ENCODE measurements around the gene C1orf216. TPM values are rescaled to one million over a fixed set of nuclear protein-coding genes. Genes with fewer than 3 reads are reported as not detected.
"Not testable (repeated sequence)": the region's sequence is repeated elsewhere in the genome, so short reads cannot be mapped to it uniquely, and the experiment has no call there.

The C1orf216 gene
- total RNA-seq, 1 experiment from 2014 or later, result 13.5 TPM

DNA sequence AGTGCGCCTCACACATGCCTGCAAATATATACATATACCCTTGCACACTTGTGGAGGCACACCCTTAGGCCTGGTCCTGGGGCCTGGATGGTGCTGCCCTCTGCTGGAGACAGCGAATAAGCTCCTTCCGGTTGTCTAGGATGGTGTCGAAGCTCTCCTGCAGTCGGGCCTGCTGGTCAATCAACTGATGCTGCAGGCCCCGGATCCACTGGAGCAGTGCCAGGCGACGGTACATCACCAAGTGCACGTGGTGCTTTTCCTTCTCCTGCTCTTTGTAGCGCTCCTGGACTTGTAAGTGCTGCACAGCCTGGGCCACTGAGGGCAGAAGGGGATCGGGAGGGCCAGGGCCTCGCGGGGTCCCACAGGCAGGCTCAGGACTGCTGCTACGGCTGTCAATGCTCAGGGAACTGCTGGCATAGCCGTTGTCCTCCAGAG is 3.1 kb downstream of the C1orf216 start:
- no peaks in the 10 kb centered on the region for H3K27me3 ChIP-seq (ENCODE audit: control insufficient read depth, insufficient read depth, low read length)
- DNase-seq, result peak; percentile 90
- no peak overlapping the region for H3K4me3 ChIP-seq (ENCODE audit: insufficient read depth, low read depth, low read length)
- peaks cover 6% of the 10 kb centered on the region for H3K36me3 ChIP-seq (replicated peaks; ENCODE audit: control insufficient read depth, insufficient read depth, low read length)

DNA sequence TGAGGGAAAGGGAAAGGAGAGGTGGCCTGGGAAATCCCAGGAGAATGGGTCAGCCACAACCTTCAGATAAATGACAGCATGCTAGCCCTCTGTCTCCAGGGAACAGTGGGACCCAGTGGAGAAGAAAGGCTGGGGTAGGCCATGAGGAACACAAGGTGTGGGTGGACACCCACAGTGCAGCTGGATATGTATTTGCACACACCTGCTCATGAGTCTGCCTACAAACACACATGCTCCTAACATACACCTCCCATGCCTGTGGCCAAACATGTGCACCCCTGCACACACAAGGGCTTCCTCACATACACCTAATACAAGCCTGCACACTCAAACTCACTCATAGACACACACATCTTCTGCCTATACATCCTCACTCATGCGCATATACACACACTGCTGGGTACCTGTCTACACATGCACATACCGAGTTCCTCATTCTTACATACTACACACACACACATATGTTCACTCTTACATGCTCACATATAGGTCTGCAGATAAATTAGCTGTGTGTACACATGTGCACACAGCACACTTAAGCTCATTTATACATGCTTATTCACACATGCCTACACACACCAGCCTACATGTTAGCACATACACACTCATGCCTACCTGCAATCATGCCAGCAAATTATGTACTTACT is 3.6 kb downstream of the C1orf216 start:
- Histone ChIP-seq H3K27me3 (ENCODE audit: control insufficient read depth, insufficient read depth, low read length) (no peaks in the 10 kb centered on the region), H3K4me3 (ENCODE audit: insufficient read depth, low read depth, low read length) (no peak overlapping the region), H3K36me3 (replicated peaks; ENCODE audit: control insufficient read depth, insufficient read depth, low read length) (peaks cover 6% of the 10 kb centered on the region)
- no peak for DNase-seq

DNA sequence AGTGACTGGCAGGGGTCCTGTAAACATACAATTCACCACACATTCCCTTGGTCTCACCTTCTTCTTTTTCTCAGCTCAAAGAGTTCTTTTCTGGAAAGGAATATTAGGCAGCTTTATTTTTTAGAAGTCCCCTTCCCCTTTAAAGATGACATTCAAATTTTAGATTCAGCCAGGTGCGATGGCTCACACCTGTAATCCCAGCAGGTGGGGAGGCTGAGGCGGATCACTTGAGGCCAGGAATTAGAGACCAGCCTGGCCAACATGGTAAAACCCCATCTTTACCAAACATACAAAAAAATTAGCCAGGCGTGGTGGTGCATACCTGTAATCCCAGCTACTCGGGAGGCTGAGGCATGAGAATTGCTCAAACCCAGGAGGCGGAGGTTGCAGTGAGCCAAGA is 7.6 kb downstream of the C1orf216 start:
- H3K27me3 ChIP-seq (ENCODE audit: control insufficient read depth, insufficient read depth, low read length); DNase-seq; H3K36me3 ChIP-seq (replicated peaks; ENCODE audit: control insufficient read depth, insufficient read depth, low read length); H3K4me3 ChIP-seq (ENCODE audit: insufficient read depth, low read depth, low read length): not testable (repeated sequence)

DNA sequence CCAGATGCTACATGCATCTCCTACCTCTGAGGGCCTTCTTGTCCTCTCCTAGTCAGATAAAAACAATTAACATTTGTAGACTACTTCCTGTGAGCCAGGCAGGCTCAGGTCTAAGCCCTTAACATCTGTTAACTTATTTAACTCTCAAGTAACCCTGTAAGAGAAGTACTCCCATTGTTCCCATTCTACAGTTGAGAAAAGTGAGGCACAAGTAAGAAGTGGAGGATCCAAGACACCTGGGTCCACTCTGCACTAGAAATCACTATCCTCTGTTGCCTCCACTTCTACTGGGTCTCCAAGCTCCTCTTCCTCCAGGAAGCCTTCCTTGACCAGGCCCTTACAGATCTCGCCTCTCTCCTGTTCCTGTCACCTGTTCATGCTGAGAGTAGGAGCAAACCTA is 9.7 kb downstream of the C1orf216 start:
- no peaks in the 10 kb centered on the region for H3K36me3 ChIP-seq (replicated peaks; ENCODE audit: control insufficient read depth, insufficient read depth, low read length)
- H3K27me3 ChIP-seq (ENCODE audit: control insufficient read depth, insufficient read depth, low read length), result peaks cover 9% of the 10 kb centered on the region
- H3K4me3 ChIP-seq (ENCODE audit: insufficient read depth, low read depth, low read length), result no peak overlapping the region
- DNase-seq, result no peak

DNA sequence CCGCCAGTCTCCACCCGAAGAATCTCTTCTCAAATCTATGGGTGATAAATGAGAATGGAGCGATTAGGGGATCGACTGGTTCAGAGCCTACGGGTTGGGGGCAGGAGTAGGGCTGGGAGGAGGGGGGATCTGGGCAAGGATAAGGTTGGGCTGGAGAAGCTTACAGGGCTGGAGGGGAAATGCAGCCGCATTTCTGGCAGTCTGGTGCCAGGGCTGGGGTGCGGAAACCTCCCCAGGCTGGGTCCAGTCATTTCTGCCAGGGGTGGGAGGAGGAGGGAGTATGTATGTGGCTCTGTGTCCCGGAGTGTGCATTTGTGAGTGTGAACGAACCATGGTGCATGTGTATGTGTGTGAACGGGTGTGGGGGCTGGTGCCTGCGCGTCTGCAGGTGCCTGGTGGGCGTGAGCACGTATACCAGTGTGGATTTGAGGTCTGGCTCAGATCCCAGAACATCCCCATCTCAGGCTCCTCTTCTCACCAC is 10.2 kb downstream of the C1orf216 start:
- Histone ChIP-seq H3K36me3 (replicated peaks; ENCODE audit: control insufficient read depth, insufficient read depth, low read length) (no peaks in the 10 kb centered on the region), H3K27me3 (ENCODE audit: control insufficient read depth, insufficient read depth, low read length) (peaks cover 9% of the 10 kb centered on the region), H3K4me3 (ENCODE audit: insufficient read depth, low read depth, low read length) (peak overlapping the region; percentile 73)
- peak; percentile 82 for DNase-seq

DNA sequence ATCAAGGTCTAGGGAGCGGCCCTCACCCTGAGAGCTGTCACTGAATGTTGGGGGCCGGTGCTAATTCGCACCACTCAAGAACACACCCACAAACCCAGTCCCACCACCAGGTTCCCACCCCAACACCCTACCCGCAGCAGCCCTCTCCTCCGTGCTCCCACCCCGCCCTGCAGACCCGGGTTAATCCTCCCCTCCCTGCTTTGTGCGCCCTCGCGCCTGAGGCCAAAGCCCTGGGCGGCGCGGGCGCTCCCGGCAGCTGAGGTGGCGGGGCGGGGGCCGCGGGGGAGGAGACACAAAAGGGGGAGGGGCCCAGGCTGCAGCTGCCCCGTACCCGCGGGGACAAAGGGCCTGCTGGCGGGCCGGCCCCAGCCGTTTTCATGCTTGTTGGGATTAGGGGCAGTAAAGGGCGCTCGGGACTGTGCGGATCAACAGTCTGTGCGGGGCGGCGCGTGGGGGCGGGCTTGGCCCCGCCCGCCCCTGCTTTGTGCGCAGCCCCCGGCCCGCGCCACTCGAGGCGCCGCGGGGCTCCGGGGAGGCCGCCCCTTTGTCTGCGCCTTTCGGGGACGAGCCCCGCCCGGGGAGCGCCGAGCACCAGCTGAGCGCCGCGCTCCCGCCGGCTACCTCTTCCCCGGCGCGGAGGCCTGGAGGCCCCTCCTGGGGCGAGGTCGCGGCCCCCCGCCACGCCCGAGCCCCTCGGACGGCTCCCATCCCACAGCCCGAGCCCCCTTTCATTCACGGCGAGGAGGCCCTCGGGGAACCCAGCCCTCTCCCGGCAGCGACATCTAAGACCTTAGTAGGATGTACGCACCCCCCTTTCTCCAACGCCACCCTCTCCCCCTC is 10.9 kb downstream of the C1orf216 start:
- peak; percentile 97 for DNase-seq
- H3K36me3 ChIP-seq (replicated peaks; ENCODE audit: control insufficient read depth, insufficient read depth, low read length), result no peaks in the 10 kb centered on the region

DNA sequence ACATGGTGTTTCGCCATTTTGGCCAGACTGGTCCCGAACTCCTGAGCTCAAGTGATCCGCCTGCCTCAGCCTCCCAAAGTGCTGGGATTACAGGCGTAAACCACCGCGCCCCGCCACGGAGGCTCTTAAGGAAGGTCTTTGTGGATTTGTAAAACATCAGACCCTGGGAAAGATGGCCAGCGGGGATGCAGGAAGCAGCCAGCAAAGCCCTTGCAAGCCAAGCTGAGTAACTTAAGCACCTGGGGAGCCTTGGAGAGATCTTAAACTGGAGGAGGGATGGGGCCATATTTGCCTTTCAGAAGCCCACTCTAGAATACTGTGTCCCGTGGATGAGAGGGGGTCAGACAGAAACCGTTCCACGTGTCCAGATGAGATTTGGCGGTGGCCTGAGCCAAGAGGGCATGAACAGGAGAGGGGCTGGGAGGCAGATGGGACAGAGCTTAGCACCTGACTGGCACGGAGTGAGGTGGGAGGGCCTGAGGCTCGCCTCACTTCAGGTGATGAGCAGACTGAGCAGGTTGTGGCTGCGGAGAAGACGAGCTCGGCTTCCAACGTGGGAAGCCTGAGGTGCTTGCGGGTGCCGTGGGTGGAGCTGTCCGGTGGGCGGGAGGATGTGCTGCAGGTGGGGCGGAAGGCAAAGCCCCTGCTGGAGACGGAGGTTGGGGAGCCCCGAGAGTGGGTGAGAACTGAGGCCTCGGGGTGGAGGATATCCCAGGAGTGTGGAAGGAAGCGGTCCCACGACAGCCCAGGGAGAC is 11.7 kb downstream of the C1orf216 start:
- peak; percentile 70 for DNase-seq
- Histone ChIP-seq H3K4me3 (ENCODE audit: insufficient read depth, low read depth, low read length) (peak overlapping the region; percentile 73), H3K27me3 (ENCODE audit: control insufficient read depth, insufficient read depth, low read length) (peaks cover 9% of the 10 kb centered on the region), H3K36me3 (replicated peaks; ENCODE audit: control insufficient read depth, insufficient read depth, low read length) (no peaks in the 10 kb centered on the region)

More for the DNA sequence above, 10.9 kb downstream of the C1orf216 start:
- peak overlapping the region; percentile 73 for H3K4me3 ChIP-seq (ENCODE audit: insufficient read depth, low read depth, low read length)
- H3K27me3 ChIP-seq (ENCODE audit: control insufficient read depth, insufficient read depth, low read length), result peaks cover 9% of the 10 kb centered on the region

DNA sequence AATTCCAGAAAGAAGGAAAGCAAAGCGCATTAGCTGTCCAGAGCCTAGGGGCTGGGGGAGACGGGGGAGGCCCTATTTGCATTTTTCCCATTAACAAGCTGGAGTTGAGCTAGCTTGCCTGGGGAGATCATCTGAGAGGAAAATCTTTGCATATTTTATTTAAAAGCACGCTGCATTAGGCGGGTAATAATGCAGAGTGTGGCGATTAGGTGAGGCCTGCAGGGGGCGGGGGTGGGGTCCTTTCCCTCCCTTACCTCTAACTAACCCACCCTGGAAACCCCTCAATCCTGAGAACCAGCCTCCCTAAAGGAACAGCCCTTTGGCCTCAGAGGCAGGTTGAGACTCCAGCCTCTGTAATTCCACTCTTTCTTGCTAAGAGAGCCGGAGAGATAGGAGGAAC is 16.2 kb downstream of the C1orf216 start:
- Histone ChIP-seq H3K36me3 (replicated peaks; ENCODE audit: control insufficient read depth, insufficient read depth, low read length) (no peaks in the 10 kb centered on the region), H3K4me3 (ENCODE audit: insufficient read depth, low read depth, low read length) (peak overlapping the region; percentile 11; the same call in 1 of the 2 replicates), H3K27me3 (ENCODE audit: control insufficient read depth, insufficient read depth, low read length) (peaks cover 4% of the 10 kb centered on the region)
- DNase-seq, result peak; percentile 69

DNA sequence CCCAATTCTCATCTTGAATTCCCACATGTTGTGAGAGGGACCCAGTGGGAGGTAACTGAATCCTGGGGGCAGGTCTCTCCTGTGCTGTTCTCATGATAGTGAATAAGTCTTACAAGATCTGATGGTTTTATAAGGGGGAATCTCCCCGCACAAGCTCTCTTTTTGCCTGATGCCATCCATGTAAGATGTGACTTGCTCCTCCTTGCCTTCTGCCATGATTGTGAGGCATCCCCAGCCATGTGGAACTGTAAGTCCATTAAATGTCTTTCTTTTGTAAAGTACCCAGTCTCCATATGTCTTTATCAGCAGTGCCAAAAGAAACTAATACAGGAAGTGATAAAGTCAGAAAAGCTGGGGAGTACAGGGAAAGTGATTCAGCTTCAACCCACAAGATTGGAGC is 19.5 kb downstream of the C1orf216 start:
- DNase-seq; H3K4me3 ChIP-seq (ENCODE audit: insufficient read depth, low read depth, low read length); H3K36me3 ChIP-seq (replicated peaks; ENCODE audit: control insufficient read depth, insufficient read depth, low read length); H3K27me3 ChIP-seq (ENCODE audit: control insufficient read depth, insufficient read depth, low read length): not testable (repeated sequence)

DNA sequence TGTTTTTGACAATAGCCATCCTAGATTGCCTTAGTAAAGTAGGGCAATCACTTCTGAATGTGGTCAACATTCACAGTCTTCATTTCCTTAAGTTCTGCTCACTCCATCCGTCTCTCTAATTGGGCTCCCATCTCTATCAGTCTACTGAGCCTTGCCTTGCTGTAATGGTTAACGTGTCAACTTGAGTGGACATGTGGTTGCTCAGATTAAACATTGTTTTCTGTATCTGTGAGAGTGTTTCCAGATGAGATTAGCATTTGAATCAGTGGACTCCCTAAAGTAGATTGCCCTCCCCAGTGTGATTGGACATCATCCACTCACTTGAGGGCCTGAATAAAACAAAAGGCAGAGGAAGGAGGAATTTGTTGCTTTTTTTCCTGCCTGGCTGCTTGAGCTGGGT is 26.4 kb downstream of the C1orf216 start:
- peaks cover 1% of the 10 kb centered on the region; the same call in 1 of the 2 replicates for H3K27me3 ChIP-seq (ENCODE audit: control insufficient read depth, insufficient read depth, low read length)
- H3K4me3 ChIP-seq (ENCODE audit: insufficient read depth, low read depth, low read length), result no peak overlapping the region
- DNase-seq, result no peak
- H3K36me3 ChIP-seq (replicated peaks; ENCODE audit: control insufficient read depth, insufficient read depth, low read length), result no peaks in the 10 kb centered on the region

DNA sequence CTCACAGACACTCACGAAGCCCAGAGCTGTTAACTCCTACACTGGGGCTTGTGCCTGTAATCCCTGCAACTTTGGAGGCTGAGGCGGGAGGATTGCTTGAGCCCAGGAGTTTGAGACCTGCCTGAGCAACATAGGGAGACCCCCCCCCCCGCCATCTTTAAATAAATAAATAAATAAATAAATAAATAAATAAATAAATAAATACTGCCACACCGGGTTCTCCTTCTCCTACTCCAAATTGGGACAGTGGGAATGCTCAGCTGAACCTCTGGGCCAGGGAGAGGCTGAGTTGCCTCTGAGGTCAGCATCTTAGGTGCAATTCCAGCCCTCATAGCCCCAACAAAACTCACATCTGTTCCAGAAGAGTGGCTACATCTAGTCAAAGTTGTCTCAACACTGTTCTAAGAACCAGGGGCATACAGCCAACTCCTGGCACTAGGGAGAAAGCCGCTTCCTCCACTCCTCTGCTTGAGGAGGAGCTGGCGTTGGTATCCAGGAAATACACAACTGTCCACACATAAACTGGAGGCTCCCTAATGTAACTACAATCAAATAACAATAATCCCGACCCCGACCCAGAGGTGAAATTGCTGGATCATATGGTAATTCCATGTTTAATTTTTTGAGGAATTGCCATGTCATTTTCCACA is 27.0 kb downstream of the C1orf216 start:
- H3K27me3 ChIP-seq (ENCODE audit: control insufficient read depth, insufficient read depth, low read length), result peaks cover 1% of the 10 kb centered on the region; the same call in 1 of the 2 replicates
- no peaks in the 10 kb centered on the region for H3K36me3 ChIP-seq (replicated peaks; ENCODE audit: control insufficient read depth, insufficient read depth, low read length)
- DNase-seq, result no peak
- no peak overlapping the region for H3K4me3 ChIP-seq (ENCODE audit: insufficient read depth, low read depth, low read length)

DNA sequence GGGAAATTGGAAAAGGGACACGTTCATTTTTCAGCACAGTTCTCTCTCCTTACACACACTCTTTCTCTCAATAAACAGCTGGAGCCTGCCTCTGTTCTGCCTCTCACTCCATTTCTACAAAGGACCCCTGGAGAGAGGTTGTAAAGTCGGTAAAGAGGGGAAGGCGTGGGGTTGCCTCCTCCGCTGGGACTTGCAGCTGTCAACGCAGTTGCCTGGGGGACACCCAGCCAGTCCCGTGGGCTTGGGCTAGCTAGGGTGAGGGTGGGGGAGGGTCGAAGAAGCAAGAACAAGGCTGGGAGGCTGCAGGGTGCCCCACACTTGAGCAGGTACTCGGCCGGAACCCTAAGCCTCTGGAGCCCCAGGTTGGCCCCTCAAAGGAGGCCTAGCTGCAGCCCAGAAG is 27.6 kb downstream of the C1orf216 start:
- no peaks in the 10 kb centered on the region for H3K36me3 ChIP-seq (replicated peaks; ENCODE audit: control insufficient read depth, insufficient read depth, low read length)
- DNase-seq, result peak; percentile 73
- H3K4me3 ChIP-seq (ENCODE audit: insufficient read depth, low read depth, low read length), result no peak overlapping the region
- H3K27me3 ChIP-seq (ENCODE audit: control insufficient read depth, insufficient read depth, low read length), result peaks cover 1% of the 10 kb centered on the region; the same call in 1 of the 2 replicates

DNA sequence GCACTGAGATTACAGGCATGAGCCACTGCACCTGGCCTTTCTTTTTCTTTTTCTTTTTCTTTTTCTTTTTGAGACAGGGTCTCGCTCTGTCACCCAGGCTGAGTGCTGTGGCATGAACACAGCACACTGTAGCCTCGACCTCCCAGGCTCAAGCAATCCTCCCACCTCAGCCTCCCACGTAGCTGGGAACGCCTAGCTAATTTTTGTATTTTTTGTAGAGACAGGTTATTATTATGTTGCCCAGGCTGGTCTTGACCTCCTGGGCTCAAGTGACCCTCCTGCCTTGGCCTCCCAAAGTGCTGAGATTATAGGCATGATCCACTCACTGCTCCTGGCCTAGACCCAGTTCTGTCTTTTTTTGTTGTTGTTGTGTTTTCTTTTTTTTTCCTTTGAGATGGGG is 28.6 kb downstream of the C1orf216 start:
- not testable (repeated sequence) for H3K36me3 ChIP-seq (replicated peaks; ENCODE audit: control insufficient read depth, insufficient read depth, low read length); H3K4me3 ChIP-seq (ENCODE audit: insufficient read depth, low read depth, low read length); DNase-seq; H3K27me3 ChIP-seq (ENCODE audit: control insufficient read depth, insufficient read depth, low read length)

DNA sequence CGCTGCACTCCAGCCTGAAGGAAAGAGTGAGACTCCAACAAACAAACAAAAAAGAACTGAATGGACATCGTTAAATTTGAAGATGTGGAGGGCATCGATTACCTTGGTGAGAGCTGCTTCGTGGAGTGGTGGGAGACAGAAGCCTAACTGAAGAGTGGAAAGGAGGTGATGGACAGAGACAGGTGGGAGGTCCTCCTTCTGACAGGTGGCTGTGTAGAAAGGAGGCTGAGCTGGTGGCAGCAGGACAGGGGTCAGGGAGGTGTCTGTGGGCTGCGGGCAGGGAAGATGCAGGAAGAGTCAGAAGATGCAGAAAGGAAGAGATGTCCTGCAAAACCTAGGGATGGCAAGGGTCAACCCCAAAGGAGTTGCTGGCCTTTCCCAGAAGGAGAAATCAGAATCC is 30.5 kb downstream of the C1orf216 start:
- H3K4me3 ChIP-seq (ENCODE audit: insufficient read depth, low read depth, low read length), result no peak overlapping the region
- H3K27me3 ChIP-seq (ENCODE audit: control insufficient read depth, insufficient read depth, low read length), result peaks cover 1% of the 10 kb centered on the region; the same call in 1 of the 2 replicates
- no peaks in the 10 kb centered on the region for H3K36me3 ChIP-seq (replicated peaks; ENCODE audit: control insufficient read depth, insufficient read depth, low read length)
- DNase-seq, result no peak

Data from H7 (cell line).